NCI-H524 (cell line): ENCODE results near the gene ZDHHC15.
"Not testable (repeated sequence)": the region's sequence is repeated elsewhere in the genome, so short reads cannot be mapped to it uniquely, and the experiment has no call there.

Experiments
- DNase-seq, 2 experiments: peaks; one replicate each; lab custom pipeline; 2025; lab: John Stamatoyannopoulos, UW

ZDHHC15 gene, protein sequence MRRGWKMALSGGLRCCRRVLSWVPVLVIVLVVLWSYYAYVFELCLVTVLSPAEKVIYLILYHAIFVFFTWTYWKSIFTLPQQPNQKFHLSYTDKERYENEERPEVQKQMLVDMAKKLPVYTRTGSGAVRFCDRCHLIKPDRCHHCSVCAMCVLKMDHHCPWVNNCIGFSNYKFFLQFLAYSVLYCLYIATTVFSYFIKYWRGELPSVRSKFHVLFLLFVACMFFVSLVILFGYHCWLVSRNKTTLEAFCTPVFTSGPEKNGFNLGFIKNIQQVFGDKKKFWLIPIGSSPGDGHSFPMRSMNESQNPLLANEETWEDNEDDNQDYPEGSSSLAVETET

DNA sequence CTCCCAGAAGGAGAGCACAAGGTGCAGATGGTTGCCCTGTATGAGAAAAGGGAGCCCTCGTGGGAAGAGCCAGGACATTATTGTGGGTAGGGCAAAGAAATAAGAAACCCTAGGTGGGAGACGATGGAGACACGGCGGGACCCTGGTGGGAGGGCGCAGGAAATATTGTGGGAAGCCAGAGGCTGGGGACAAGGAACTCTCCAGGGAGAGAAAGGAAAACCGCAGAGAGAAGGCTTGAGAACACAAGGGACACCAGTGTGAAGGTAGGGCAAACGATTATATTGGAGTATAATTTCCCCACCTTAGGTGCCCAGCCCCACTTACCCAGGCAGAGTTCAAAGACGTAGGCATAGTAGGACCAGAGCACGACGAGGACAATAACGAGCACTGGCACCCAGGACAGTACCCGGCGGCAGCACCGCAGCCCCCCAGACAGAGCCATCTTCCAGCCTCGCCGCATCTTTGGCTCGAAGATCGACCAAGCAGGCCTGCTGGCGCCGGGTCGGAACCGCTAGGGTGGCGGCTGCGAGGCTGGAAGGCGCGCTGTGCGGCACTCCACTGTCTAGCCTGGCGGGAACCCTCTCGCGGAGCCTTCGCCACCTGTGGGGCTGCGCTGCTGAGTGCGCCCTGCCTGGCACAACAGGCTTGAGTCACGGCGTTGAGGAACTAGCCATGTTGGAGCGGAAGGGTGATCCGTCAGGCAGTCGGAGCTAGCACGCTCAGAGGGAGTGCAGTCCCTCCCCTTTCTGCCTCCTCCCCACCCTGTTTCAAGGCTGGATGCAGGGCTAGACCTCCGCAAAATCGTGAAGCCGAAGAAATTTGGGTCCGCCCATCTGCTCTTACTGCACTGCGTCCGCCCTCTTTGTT is at the start of gene ZDHHC15:
Gene ZDHHC15, minus strand, starts transcription at position 473 of the 867 bp plus-strand sequence. Its CDS starts 13 bp downstream, at position 460.
- DNase-seq: peak; percentile 74 to 80

- not testable (repeated sequence) for DNase-seq
These were observed 37.7 kb upstream of the ZDHHC15 start for GRCh38 chrX:75560544-75560943.

- DNase-seq: peak in 1 of 2 experiments; percentile 43
These were observed 24.9 kb upstream of the ZDHHC15 start for GRCh38 chrX:75547783-75548182.

DNA sequence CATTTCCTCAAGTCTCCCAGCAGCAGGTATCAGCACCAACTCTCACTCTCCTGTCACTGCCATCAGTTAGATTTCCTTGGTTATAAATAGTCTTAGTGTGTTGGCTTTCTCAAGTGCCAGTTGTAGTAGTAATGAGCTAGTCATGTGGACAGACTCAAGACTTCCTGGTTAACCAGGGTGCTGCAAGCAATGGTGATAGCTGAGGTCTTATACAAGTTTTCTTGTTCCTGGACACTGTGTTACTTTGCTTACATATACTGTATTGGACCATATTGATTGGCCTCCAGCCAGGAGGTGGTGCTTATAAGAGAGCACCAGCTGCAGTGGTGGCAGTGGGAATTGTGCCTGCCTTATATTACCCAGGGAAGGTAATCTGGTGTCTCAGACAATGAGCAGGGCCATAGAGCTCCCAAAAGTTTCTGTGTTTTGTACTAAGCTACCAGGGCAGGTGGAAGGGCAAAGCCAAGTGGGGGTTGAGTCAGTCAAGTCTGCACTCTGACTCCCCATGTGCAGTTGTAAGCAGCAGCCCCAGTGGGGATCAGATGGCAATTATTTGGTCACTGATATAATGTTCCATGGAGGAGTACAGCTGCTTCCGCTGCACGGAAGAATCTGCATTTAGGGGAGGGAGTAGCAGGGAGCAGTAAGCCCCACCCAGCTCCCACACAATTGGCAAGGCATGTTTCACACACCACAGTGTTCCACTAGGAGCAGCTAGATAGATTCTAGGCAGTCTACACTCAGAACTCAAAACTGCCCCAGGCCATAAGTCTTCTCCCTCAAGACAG is 24.1 kb upstream of the ZDHHC15 start:
- DNase-seq: peak in 1 of 2 experiments; percentile 73

GRCh38 chrX:75544786-75545185 is 21.9 kb upstream of the ZDHHC15 start:
- no peak for DNase-seq

GRCh38 chrX:75483933-75484332 is 38.9 kb downstream of the ZDHHC15 start:
- no peak for DNase-seq

DNA sequence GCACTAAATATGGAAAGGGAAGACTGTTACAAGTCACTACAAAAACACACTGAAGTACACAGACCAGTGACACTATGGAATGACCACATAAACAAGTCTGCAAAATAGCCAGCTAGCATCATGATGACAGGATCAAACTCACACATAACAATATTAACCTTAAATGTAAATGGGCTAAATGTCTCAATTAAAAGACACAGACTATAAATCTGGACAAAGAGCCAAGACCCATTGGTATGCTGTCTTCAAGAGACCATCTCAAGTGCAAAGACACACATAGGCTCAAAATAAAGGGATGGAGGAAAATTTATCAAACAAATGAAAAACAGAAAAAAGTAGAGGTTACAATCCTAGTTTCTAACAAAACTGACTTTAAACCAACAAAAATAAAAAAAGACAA is 61.1 kb downstream of the ZDHHC15 start:
- not testable (repeated sequence) for DNase-seq

DNA sequence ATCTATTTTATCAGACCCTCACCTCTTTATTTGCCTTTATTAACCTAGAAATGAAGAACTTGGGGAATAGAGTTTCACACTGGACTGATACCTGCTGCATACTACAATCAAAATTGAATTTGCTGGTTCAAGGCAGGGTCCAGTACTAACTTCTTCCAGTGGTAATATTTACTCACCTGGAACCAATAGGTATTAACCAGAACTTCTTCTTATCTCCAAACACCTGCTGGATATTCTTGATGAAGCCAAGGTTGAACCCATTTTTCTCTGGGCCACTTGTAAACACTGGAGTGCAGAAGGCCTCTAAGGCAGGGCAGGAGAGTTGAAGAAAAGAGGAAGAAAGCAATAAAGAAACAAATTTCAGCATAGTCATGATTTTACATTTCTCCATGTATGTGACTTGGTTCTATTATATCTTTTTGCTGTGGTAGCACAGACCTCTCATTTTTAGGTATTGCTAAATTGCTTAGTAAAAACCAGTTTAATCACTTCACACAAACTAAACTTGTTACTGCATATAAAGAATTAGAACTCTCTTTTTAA is 101.1 kb downstream of the ZDHHC15 start:
- DNase-seq: no peak

DNA sequence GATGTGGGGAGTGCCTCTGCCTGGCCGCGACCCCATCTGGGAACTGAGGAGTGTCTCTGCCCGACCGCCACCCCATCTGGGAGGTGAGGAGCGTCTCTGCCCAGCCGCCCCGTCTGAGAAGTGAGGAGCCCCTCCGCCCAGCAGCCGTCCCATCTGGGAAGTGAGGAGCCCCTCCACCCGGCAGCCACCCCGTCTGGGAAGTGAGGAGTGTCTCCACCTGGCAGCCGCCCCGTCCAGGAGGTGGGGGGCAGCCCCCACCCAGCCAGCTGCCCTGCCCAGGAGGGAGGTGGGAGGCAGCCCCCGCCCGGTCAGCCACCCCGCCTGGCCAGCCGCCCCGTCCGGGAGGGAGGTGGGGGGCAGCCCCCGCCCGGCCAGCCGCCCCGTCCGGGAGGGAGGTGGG is 115.7 kb downstream of the ZDHHC15 start:
- not testable (repeated sequence) for DNase-seq

DNA sequence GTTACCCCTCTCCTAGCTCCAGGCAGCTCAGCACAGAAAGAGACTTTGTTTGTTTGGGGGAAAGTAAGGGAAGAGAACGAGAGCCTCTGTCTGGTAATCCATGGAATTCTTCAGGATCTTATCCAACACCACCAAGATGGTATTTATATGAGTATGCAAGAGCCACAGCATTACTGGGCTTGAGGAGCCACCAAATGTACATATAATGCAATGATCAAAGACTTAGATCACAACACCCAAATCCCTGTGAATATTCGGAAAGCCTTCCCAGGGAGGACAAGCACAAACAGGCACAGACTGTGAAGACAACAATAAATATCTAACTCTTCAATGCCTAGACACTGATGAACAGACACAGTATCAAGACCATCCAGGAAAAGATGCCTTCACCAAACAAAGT is 132.4 kb downstream of the ZDHHC15 start:
- no peak for DNase-seq

DNA sequence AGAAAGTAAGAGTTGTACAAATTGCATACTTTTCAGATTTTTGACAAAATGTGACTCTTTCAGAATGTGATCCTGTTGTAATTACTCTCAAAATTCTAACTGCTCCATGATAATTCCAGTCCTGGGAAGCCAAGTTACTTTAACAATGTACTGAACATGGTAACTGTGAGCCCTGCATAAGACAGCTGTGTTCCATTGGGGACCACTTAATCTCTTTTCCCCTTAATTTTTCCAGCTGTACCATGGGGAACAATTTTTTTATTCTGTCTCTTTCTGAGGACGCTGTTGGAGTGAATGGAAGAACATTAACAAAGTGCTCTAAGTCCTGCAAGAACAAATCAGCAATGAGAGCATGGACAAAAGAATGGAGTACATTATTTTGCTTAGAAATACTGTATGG is 153.1 kb downstream of the ZDHHC15 start:
- no peak for DNase-seq

DNA sequence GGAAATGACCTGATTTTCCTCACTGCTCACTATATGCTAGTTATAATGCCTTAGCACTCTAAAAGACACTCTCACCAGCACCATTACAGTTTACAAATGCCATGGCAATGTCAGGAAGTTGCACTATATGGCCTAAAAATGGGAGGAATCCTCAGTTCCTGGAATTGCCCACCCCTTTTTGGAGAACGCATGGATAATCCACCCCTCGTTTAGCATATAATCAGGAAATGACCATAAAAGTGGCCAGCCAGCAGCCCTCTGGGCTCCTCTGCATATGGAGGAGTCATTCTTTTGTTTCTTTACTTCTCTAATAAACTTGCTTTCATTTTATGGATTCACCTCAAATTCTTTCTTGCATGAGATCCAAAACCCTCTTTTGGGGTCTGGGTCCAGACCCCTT is 156.0 kb downstream of the ZDHHC15 start:
- no peak for DNase-seq

GRCh38 chrX:75365243-75365975 is 157.4 kb downstream of the ZDHHC15 start:
- DNase-seq: no peak

DNA sequence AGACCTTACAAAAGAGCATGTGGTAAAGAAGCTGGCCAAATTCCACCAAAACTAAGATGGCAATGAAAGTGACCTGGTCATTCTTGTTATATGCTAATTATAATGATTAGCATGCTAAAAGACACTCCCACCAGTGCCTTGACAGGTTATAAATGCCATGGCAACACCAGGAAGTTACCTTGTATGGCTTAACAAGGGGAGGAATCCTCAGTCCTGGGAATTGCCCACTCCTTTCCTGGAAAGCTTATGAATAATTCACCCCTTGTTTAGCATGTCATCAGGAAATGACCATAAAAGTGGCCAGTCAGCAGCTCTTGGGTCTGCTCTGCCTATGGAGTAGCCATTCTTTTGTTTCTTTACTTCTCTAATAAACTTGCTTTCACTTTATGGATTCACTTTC is 161.0 kb downstream of the ZDHHC15 start:
- DNase-seq: no peak

DNA sequence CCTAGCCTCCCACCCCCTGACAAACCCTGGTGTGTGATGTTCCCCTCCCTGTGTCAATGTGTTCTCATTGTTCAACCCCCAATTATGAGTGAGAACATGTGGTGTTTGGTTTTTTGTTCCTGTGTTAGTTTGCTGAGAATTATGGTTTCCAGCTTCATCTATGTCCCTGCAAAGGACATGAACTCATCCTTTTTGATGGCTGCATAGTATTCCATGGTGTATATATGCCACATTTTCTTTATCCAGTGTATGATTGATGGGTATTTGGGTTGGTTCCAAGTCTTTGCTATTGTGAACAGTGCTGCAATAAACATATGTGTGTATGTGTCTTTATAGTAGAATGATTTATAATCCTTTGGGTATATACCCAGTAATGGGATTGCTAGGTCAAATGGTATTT is 174.2 kb downstream of the ZDHHC15 start:
- DNase-seq: not testable (repeated sequence)

- DNase-seq: peak in 1 of 2 experiments; percentile 29
These were observed 185.3 kb downstream of the ZDHHC15 start for GRCh38 chrX:75337525-75337924.

DNA sequence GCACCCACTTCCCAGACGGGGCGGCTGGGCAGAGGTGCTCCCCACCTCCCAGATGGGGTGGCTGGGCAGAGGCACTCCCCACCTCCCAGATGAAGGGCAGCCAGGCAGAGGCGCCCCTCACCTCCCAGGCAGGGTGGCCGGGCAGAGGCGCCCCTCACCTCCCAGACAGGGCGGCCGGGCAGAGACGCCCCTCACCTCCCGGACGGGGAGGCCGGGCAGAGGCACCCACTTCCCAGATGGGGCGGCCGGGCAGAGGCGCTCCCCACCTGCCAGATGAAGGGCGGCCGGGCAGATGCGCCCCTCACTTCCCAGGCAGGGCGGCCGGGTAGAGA is 187.7 kb downstream of the ZDHHC15 start:
- no peak for DNase-seq

DNA sequence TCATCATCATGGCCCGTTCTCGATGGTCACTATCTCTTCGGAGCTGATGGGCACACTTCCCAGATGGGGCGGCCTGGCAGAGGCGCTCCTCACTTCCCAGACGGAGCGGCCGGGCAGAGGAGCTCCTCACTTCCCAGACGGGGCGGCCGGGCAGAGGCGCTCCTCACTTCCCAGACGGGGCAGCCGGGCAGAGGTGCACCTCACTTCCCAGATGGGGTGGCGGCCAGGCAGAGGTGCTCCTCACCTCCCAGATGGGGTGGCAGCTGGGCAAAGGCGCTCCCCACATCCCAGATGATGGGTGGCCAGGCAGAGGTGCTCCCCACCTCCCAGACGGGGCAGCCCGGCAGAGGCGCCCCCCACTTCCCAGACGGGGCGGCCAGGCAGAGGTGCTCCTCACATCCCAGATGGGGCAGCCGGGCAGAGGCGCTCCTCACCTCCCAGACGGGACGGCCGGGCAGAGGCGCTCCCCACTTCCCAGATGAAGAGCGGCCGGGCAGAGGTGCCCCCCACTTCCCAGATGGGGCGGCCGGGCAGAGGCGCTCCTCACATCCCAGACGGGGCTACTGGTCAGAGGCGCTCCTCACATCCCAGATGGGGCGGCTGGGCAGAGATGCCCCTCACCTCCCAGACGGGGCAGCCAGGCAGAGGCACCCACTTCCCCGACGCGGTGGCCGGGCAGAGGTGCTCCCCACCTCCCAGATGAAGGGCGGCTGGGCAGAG is 188.3 kb downstream of the ZDHHC15 start:
- not testable (repeated sequence) for DNase-seq

GRCh38 chrX:75327607-75328006 is 195.2 kb downstream of the ZDHHC15 start:
- peak; percentile 82 to 93 for DNase-seq
